GM13976 (cell line): ENCODE data around the gene DPP6.

Experiments
- DNase-seq: peaks from one replicate; pipeline ENCODE4 v3.0.0; 2012; ENCODE audit warnings: low spot score
- CTCF ChIP-seq: IDR thresholded peaks from 2 replicates; pipeline ENCODE4 v1.5.1; 2012; ENCODE audit warnings: borderline replicate concordance, mild to moderate bottlenecking; ENCODE audit not compliant: insufficient read depth; ENCODE audit errors: extremely low read depth, missing control alignments, control extremely low read depth
- in situ Hi-C: fragments of 300-500 bp; cut with MboI; formaldehyde crosslinking; loops from one replicate; pipeline ENCODE4 v1.12.0; 2022; ENCODE audit warnings: low sequenced_read_pairs, mixed read lengths, inconsistent platforms; ENCODE audit not compliant: unreplicated experiment

DPP6 gene

GRCh38 chr7:154212861-154213260 lies 160.7 kb downstream of the DPP6 start:
- TF ChIP-seq CTCF, result no peak
- DNase-seq, result no peak
- in situ Hi-C loops, result no loop called here

- DNase-seq, result no peak
- no peak for TF ChIP-seq CTCF
- in situ Hi-C loops, result no loop called here
Measured at GRCh38 chr7:154217688-154218340, 165.6 kb downstream of the DPP6 start.

GRCh38 chr7:154231732-154232131 lies 179.5 kb downstream of the DPP6 start:
- no peak for TF ChIP-seq CTCF
- DNase-seq, result no peak
- in situ Hi-C loops, result no loop called here

- no peak for TF ChIP-seq CTCF
- DNase-seq, result no peak
- in situ Hi-C loops, result no loop called here
Measured at GRCh38 chr7:154232700-154233099, 180.5 kb downstream of the DPP6 start.

GRCh38 chr7:154241988-154242387 lies 189.8 kb downstream of the DPP6 start:
- DNase-seq, result no peak
- in situ Hi-C loops, result no loop called here
- no peak for TF ChIP-seq CTCF

- DNase-seq, result no peak
- in situ Hi-C loops, result no loop called here
- TF ChIP-seq CTCF, result no peak
Measured at GRCh38 chr7:154242709-154243108, 190.5 kb downstream of the DPP6 start.

- no peak for TF ChIP-seq CTCF
- in situ Hi-C loops, result no loop called here
- no peak for DNase-seq
Measured at GRCh38 chr7:154252046-154252445, 199.8 kb downstream of the DPP6 start.
